ENCODE data around the gene PFKL.
"Not testable (repeated sequence)": the region's sequence is repeated elsewhere in the genome, so short reads cannot be mapped to it uniquely, and the experiment has no call there.

PFKL gene

DNA sequence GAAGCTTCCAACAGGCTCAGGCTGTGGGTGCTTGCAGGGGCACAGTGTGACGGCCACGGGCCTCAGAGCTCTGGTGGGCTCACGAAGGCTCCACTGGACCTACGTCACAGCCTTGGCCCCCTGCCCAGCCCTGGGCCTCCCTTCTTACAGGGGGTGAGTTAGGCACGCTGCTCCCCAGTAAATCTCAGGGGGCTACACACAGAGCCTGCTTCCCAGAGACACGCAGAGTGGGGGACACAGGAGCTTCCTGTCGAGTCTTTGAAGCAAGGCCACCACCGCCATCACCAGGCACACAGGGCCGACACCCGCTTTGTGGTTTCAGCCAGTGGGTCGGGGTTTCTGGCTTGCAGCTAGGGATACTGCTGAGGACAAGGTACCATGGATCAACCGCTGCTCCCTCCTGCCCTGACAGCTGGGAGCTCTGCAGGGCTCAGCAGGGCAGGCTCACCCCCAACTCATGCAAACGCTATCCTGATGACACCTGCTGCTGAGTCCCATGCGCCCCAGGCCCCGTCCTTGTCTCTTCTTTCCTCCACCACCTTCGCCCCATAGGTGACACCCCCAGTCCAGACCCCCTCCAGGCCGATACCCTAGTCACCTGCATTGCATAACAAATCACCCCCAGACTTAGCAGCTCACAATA lies 44.8 kb downstream of the PFKL start:
- no peak for DNase-seq (ENCODE audit: low read depth in 2 of 2)

GRCh38 chr21:44345495-44345894 lies 45.6 kb downstream of the PFKL start:
- DNase-seq (ENCODE audit: low read depth in 2 of 2) = no peak

GRCh38 chr21:44347911-44348451 lies 48.1 kb downstream of the PFKL start:
- no peak for DNase-seq (ENCODE audit: low read depth in 2 of 2)

GRCh38 chr21:44348861-44349260 lies 49.0 kb downstream of the PFKL start:
- DNase-seq (ENCODE audit: low read depth in 2 of 2) = no peak

- no peak for DNase-seq (ENCODE audit: low read depth in 2 of 2)
Observed at GRCh38 chr21:44349416-44349846, 49.6 kb downstream of the PFKL start.

- no peak for DNase-seq (ENCODE audit: low read depth in 2 of 2)
Observed at GRCh38 chr21:44349847-44350772, 50.3 kb downstream of the PFKL start.

- no peak for DNase-seq (ENCODE audit: low read depth in 2 of 2)
Observed at GRCh38 chr21:44350773-44351481, 51.1 kb downstream of the PFKL start.

GRCh38 chr21:44351535-44352252 lies 51.8 kb downstream of the PFKL start:
- DNase-seq (ENCODE audit: low read depth in 2 of 2) = no peak

GRCh38 chr21:44352253-44352860 lies 52.5 kb downstream of the PFKL start:
- DNase-seq (ENCODE audit: low read depth in 2 of 2) = no peak

DNA sequence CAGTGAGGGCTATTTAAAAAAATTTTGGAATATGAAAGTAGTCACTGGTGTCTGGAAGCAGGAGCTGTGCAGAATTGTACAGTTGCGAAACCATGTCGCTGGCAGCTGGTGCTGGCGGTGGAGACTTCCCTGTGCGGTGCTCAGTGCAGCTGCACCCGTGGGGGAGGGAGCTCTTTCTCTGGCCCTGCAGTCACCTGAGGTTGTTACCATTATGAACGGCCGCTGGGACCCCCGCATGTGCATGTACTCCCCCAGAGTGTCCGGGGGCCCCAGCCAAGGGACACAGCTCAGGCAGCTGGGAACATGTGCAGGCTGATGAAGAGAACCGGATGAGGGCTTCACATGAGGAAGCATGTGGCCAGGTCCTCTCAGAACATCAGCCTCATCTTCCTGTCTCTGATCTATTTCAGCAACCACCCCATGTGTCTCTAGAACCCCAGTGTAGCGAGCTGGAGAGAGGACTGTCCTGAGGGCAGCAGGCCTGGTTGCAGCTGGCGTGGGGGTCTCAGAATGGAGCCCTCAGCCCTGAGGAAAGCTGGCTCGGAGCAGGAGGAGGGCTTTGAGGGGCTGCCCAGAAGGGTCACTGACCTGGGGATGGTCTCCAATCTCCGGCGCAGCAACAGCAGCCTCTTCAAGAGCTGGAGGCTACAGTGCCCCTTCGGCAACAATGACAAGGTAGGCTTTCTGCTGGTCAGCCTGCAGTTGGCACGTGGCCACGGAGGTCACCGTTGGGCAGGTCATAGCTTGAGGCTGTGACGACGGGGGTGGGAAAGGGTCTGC lies 53.5 kb downstream of the PFKL start, which contains the start of gene TRPM2:
Gene TRPM2 (plus strand): TSS at position 431 of the 780 bp plus-strand sequence. CDS start 80 bp downstream, at position 511.
- DNase-seq (ENCODE audit: low read depth in 2 of 2) = no peak

DNA sequence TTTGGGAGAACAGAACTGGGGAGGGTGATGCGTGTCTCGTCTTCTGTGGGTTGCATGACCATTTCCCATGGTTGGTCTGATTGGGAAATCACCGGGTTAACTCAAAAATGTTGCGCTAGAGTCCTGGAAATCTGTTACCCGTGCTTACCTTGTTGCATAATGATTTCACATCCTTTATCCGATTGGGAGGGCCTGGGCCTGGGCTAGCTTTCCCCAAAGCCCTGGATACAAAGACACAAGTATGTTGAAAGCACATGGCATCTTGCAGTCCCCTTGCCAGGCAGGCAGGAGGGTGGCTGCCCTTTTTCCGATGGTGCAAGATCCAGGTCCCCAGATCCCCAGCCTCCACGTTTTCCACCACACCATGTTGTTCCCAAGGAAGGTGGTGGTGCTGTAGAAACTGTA lies 54.1 kb downstream of the PFKL start:
- DNase-seq (ENCODE audit: low read depth in 2 of 2) = no peak

- no peak for DNase-seq (ENCODE audit: low read depth in 2 of 2)
Observed at GRCh38 chr21:44354775-44355771, 55.2 kb downstream of the PFKL start.

DNA sequence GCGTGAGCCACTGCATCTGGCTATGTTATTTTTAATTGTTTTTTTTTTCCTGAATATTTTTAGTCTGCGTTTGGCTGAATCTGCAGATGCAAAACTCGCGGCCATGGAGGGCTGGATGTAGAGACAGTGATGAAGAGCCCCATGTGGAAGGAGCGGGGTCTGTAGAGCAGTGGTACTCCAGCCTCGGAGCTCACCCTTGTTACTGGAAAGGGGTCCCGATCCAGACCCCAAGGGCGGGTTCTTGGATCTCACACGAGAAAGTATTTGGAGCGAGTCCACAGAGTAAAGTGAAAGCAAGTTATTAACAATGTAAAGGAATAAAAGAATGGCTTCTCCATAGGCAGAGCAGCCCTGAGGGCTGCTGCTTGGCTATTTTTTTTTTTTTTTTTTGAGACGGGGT lies 56.3 kb downstream of the PFKL start:
- DNase-seq (ENCODE audit: low read depth in 2 of 2) = no peak

GRCh38 chr21:44356636-44357035 lies 56.8 kb downstream of the PFKL start:
- DNase-seq (ENCODE audit: low read depth in 2 of 2) = no peak

DNA sequence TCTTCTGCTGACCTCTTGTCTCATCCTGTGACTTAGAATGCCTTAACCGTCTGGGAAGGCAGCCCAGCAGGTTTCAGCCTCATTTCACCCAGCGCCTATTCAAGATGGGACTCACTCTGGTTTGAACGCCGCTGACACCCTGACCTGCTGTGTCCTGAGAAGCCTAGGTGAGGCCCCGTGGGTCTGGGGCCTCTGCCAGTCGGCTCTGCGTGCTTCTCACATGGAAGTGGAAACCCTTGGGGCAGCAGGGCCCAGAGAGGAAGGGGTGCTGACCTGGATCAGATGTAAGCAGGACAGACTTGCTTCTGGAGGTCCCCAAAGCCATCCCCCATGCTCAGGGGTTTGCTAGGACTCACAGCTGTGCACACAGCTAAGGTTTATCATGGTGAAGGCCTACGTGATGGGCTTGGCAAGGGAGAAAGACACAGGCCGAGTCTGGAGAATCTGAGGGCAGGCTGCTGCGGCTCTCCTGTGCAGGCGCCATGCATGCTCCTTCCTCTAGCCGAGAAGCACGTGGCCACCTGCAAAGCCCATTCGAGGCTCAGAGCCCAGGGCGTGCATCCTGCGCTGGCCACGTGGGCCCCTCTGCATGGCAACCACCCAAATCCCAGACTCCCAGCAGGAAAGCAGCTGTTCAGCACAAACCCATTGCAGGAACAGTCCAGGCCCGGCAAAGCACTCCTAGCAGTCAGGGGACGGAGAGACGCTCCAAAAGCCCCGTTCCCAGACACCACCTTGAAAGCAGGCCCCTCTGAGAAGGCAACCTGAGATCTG lies 57.4 kb downstream of the PFKL start:
- no peak for DNase-seq (ENCODE audit: low read depth in 2 of 2)

DNA sequence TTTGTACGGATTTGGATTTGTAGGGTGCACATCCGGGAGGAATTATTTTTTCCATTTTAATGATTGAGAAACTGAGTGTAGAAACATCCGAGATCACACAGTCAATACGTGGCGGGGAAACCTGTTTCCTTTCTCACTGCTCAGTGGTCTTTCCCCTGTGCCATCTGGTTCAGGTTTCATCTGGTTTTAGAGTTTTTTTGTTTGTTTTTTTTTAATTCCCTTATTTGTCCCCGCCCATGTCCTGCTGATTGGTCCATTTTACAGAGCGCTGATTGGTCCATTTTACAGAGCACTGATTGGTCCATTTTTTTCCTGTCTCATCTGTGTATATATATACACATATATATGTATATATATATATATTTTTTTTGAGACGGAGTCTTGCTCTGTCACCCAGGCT lies 59.5 kb downstream of the PFKL start:
- no peak for DNase-seq (ENCODE audit: low read depth in 2 of 2)

DNA sequence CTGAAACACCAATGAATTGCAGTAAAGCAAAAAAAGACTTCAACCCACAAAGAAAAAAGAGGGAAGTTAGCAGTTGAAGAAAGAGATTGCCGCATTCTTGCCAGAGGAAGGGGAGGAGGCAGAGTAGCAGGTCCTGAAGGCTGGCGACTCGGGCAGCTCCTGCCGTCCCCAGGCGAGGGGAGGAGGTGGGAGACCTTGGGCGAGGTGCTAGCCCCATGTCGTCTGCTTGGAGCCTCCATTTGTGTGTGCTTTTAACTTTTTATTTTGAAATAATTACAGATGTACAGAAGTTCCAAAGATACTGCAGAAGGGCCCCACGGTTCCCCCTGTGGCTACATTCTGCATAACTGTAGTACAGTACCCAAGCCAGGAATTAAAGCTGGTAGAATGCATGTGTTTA lies 60.3 kb downstream of the PFKL start:
- DNase-seq (ENCODE audit: low read depth in 2 of 2) = no peak

DNA sequence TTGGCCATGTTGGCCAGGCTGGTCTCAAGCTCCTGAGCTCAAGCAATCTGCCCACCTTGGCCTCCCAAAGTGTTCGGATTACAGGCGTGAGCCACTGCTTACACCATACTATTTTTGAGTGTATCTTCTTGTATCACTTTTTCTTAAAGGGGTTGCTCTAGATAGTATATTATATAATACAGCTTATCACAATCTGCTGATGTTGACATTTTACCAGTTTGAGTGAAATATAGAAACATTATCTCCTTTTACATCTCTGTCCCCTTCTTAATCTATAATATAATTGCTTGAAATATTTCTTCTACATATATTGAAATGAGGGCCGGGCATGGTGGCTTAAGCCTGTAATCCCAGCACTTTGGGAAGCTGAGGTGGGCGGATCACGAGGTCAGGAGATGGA lies 62.0 kb downstream of the PFKL start:
- not testable (repeated sequence) for DNase-seq (ENCODE audit: low read depth in 2 of 2)

Measured in stimulated activated CD8-positive, alpha-beta memory T cell treated with anti-CD3 and anti-CD28 coated beads, Interleukin-2, amount 100 ng/mL, for 48 hours (primary cell).